Effector memory CD8-positive, alpha-beta T cell (primary cell): Measurements from ENCODE around the gene DIPK1A.
"Not testable (repeated sequence)": the region's sequence is repeated elsewhere in the genome, so short reads cannot be mapped to it uniquely, and the experiment has no call there.

Experiments
- ATAC-seq: fragments of 150-1000 bp; cut with Tn5 transposase; replicated peaks from 2 replicates; pipeline ENCODE4 v1.10.0; 2021; ENCODE audit warnings: mild to moderate bottlenecking, moderate library complexity
- DNase-seq, 3 experiments: peaks; one replicate each; pipeline ENCODE4 v3.0.0; 2021
- H3K27ac Mint-ChIP-seq, 2 donors: one replicate each; pipeline ENCODE4 v1.8.0; 2022; ENCODE audit warnings: mild to moderate bottlenecking in 2 of 2, mixed read lengths in 2 of 2, moderate library complexity in 2 of 2
- H3K27me3 Mint-ChIP-seq, 2 donors: one replicate each; pipeline ENCODE4 v1.8.0; 2022; ENCODE audit warnings: mixed read lengths in 2 of 2
- H3K36me3 Mint-ChIP-seq: one replicate; pipeline ENCODE4 v1.8.0; 2022; ENCODE audit warnings: mild to moderate bottlenecking, moderate library complexity, mixed read lengths; ENCODE audit not compliant: insufficient read depth
- H3K4me1 Mint-ChIP-seq, 2 donors: one replicate each; pipeline ENCODE4 v1.8.0; 2022; ENCODE audit warnings: low read depth in 2 of 2, mixed read lengths in 2 of 2
- H3K4me3 Mint-ChIP-seq, 2 donors: one replicate each; pipeline ENCODE4 v1.8.0; 2022; ENCODE audit warnings: mild to moderate bottlenecking in 2 of 2, mixed read lengths in 2 of 2, moderate library complexity in 2 of 2
- H3K9me3 Mint-ChIP-seq, 2 donors: one replicate each; pipeline ENCODE4 v1.8.0; 2022; ENCODE audit warnings: mixed read lengths in 2 of 2

Gene DIPK1A

GRCh38 chr1:92972409-92973129 lies 11.3 kb upstream of the DIPK1A start:
- no peak overlapping the region for H3K4me3 Mint-ChIP-seq
- DNase-seq (no peak), ATAC-seq (no peak)
- no peaks in the 10 kb centered on the region for H3K36me3 Mint-ChIP-seq
- no peaks in the 10 kb centered on the region for H3K9me3 Mint-ChIP-seq
- H3K4me1 Mint-ChIP-seq: peaks cover 15 to 19% of the 10 kb centered on the region in 2 donors
- H3K27me3 Mint-ChIP-seq: no peaks in the 10 kb centered on the region
- no peak overlapping the region for H3K27ac Mint-ChIP-seq

- not testable (repeated sequence) for ATAC-seq, H3K9me3 Mint-ChIP-seq, H3K36me3 Mint-ChIP-seq, H3K27me3 Mint-ChIP-seq, DNase-seq, H3K4me3 Mint-ChIP-seq, H3K27ac Mint-ChIP-seq
- peaks cover 15 to 18% of the 10 kb centered on the region in 2 donors for H3K4me1 Mint-ChIP-seq
These were observed 10.7 kb upstream of the DIPK1A start for GRCh38 chr1:92971932-92972331.

GRCh38 chr1:92970990-92971689 lies 9.9 kb upstream of the DIPK1A start:
- H3K27me3 Mint-ChIP-seq: no peaks in the 10 kb centered on the region
- H3K9me3 Mint-ChIP-seq: no peaks in the 10 kb centered on the region
- no peak for ATAC-seq
- H3K36me3 Mint-ChIP-seq: no peaks in the 10 kb centered on the region
- DNase-seq: no peak
- no peak overlapping the region for H3K4me3 Mint-ChIP-seq
- H3K27ac Mint-ChIP-seq: no peak overlapping the region
- H3K4me1 Mint-ChIP-seq: peaks cover 15 to 18% of the 10 kb centered on the region in 2 donors

GRCh38 chr1:92969517-92969916 lies 8.3 kb upstream of the DIPK1A start:
- Mint-ChIP-seq H3K4me3 (no peak overlapping the region), H3K36me3 (no peaks in the 10 kb centered on the region), H3K9me3 (no peaks in the 10 kb centered on the region), H3K4me1 (peaks cover 6 to 13% of the 10 kb centered on the region in 2 donors), H3K27me3 (no peaks in the 10 kb centered on the region), H3K27ac (no peak overlapping the region)
- no peak for DNase-seq
- no peak for ATAC-seq

GRCh38 chr1:92968138-92969032 lies 7.1 kb upstream of the DIPK1A start:
- peak overlapping the region in 1 of 2 donors; percentile 54 for H3K27ac Mint-ChIP-seq
- ATAC-seq: peak; percentile 75
- DNase-seq: no peak
- H3K27me3 Mint-ChIP-seq: no peaks in the 10 kb centered on the region
- H3K4me1 Mint-ChIP-seq: peaks cover 4 to 10% of the 10 kb centered on the region in 2 donors
- no peaks in the 10 kb centered on the region for H3K36me3 Mint-ChIP-seq
- H3K4me3 Mint-ChIP-seq: no peak overlapping the region
- H3K9me3 Mint-ChIP-seq: no peaks in the 10 kb centered on the region

- Mint-ChIP-seq H3K4me3 (no peak overlapping the region), H3K27me3 (no peaks in the 10 kb centered on the region), H3K36me3 (peaks cover 19% of the 10 kb centered on the region), H3K27ac (no peak overlapping the region), H3K4me1 (peaks cover 6 to 13% of the 10 kb centered on the region in 2 donors), H3K9me3 (no peaks in the 10 kb centered on the region)
- DNase-seq (peak in 2 of 3 experiments; percentile 8 to 16), ATAC-seq (no peak)
These were observed 3.7 kb upstream of the DIPK1A start for GRCh38 chr1:92964998-92965397.

- H3K27me3 Mint-ChIP-seq: no peaks in the 10 kb centered on the region
- no peak overlapping the region for H3K27ac Mint-ChIP-seq
- peaks cover 6 to 14% of the 10 kb centered on the region in 2 donors for H3K4me1 Mint-ChIP-seq
- peaks cover 19% of the 10 kb centered on the region for H3K36me3 Mint-ChIP-seq
- ATAC-seq (no peak), DNase-seq (no peak)
- no peak overlapping the region for H3K4me3 Mint-ChIP-seq
- no peaks in the 10 kb centered on the region for H3K9me3 Mint-ChIP-seq
These were observed 3.1 kb upstream of the DIPK1A start for GRCh38 chr1:92964316-92964715.

GRCh38 chr1:92961896-92962752 lies 862 bp upstream of the DIPK1A start:
- DNase-seq (peak; percentile 58 to 62 (median 62)), ATAC-seq (peak; percentile 68)
- Mint-ChIP-seq H3K4me3 (no peak overlapping the region), H3K36me3 (peaks cover 22% of the 10 kb centered on the region), H3K9me3 (no peaks in the 10 kb centered on the region), H3K4me1 (peaks cover 17 to 26% of the 10 kb centered on the region in 2 donors), H3K27ac (no peak overlapping the region), H3K27me3 (no peaks in the 10 kb centered on the region)

GRCh38 chr1:92960395-92961130 lies 699 bp downstream of the DIPK1A start:
- peaks cover 27 to 42% of the 10 kb centered on the region in 2 donors for H3K4me1 Mint-ChIP-seq
- ATAC-seq (peak; percentile 44), DNase-seq (peak; percentile 51 to 67 (median 52))
- no peaks in the 10 kb centered on the region for H3K27me3 Mint-ChIP-seq
- no peaks in the 10 kb centered on the region for H3K9me3 Mint-ChIP-seq
- H3K4me3 Mint-ChIP-seq: peak overlapping the region in 1 of 2 donors; percentile 95
- H3K36me3 Mint-ChIP-seq: peaks cover 22% of the 10 kb centered on the region
- H3K27ac Mint-ChIP-seq: peak overlapping the region; percentile 96 to 99

- Mint-ChIP-seq H3K36me3 (peaks cover 22% of the 10 kb centered on the region), H3K27me3 (no peaks in the 10 kb centered on the region), H3K27ac (peak overlapping the region; percentile 27 to 49), H3K9me3 (no peaks in the 10 kb centered on the region), H3K4me3 (peak overlapping the region in 1 of 2 donors; percentile 30), H3K4me1 (peaks cover 36 to 53% of the 10 kb centered on the region in 2 donors)
- DNase-seq: no peak
- ATAC-seq: no peak
These were observed 2.9 kb downstream of the DIPK1A start for GRCh38 chr1:92958203-92958970.

- Mint-ChIP-seq H3K27me3 (no peaks in the 10 kb centered on the region), H3K27ac (peak overlapping the region; percentile 27 to 79), H3K9me3 (no peaks in the 10 kb centered on the region), H3K4me1 (peaks cover 41 to 61% of the 10 kb centered on the region in 2 donors), H3K36me3 (peaks cover 19% of the 10 kb centered on the region), H3K4me3 (peak overlapping the region; percentile 13 to 46)
- ATAC-seq (no peak), DNase-seq (no peak)
These were observed 4.1 kb downstream of the DIPK1A start for GRCh38 chr1:92957030-92957734.
